Breast epithelium (tissue), 3 donors: ENCODE results near the gene FAM228B.

Source experiments
- CTCF ChIP-seq, 3 donors: fragments of 450-650 bp; IDR thresholded peaks; one replicate each; pipeline ENCODE4 v1.5.1; 2016 to 2017; ENCODE audit warnings: antibody characterized with exemption in 3 of 3, mild to moderate bottlenecking in 3 of 3, moderate library complexity in 3 of 3
- POLR2A ChIP-seq: fragments of 450-650 bp; IDR thresholded peaks from one replicate; pipeline ENCODE4 v1.6.1; 2016; ENCODE audit warnings: antibody characterized with exemption, mild to moderate bottlenecking, moderate library complexity

- TF ChIP-seq CTCF (IDR thresholded peaks at IDR 0.05) (no peak), POLR2A (no peak)
Measured at GRCh38 chr2:24153478-24153877, 30.2 kb downstream of the FAM228B start.
